ENCODE data around the gene GABRD.
A peak's percentile ranks its signal among the peaks of the same experiment; 100 is the strongest.

GABRD gene

DNA sequence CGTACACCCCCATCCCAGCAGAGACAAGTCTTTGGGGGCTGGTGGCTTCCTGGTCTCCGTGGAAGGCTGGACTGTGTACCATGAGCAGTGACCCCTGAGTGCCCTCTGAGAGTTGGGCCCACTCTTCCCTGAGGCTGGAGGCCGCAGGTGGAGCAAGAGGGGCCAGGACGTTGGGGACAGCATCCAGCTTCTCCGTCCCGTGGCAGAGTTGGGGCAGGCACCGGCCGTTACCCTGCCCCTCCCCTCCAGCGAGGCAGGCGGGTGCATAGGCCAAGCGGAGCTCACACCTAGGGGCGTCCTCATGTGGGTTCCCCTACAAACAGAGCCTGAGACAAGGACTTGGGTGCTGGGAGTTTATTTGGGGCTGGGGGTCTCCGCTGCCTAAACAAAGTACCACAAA is 14.0 kb downstream of the GABRD start:
- no peak for DNase-seq (ENCODE audit: low read depth in 1 of 2, low spot score in 1 of 2)

DNA sequence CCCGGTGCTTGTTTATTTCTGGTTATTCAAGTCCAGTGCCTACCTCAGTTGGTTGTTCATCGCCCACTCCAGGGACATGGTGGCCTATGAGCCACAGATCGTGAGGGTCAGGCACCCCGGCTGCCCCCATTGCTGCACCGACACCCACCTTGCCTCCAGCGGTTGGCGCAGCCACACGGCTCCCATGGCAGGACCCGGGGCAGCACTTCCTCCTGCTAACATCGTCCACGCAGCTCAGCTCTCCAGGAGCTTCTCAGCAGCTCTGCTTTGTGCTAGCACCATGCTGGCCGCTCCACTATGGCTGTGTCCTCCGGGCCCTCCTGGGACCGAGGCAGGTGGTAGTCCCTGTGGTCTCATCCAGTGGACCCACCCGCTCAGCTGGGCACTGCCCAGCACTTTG is 17.1 kb downstream of the GABRD start:
- no peak for DNase-seq (ENCODE audit: low read depth in 1 of 2, low spot score in 1 of 2)

DNA sequence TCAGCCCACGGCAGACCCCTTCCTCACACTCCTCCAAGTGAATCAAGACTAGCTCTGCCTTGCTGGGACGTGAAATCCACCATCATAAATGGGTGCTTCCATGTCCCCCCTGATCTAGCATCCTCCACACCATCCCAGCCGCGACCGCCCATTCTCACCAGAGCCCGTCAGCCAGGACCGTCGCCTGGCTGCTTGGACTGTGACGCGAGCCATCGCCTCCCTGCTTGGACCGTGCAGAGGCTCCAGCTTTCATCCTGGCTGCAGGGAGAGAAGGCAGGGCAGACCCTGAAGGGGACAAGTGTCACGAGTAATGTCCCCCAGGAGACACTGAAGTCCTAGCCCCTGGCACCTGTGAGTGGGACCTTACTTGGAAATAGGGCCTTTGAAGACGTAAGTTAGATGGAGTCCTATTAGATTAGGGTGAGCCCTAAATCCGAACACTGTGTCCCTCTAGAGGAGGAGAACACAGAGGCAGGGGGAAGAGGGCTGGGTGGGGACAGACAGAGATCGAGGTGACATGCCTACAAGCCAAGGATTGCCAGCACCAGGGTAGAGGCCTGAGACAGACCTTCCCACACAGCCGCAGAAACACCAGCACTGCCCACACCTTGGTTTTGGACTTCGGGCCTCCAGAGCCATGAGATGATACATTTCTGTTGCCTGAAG is 18.3 kb downstream of the GABRD start:
- DNase-seq (ENCODE audit: low read depth in 1 of 2, low spot score in 1 of 2): no peak

DNA sequence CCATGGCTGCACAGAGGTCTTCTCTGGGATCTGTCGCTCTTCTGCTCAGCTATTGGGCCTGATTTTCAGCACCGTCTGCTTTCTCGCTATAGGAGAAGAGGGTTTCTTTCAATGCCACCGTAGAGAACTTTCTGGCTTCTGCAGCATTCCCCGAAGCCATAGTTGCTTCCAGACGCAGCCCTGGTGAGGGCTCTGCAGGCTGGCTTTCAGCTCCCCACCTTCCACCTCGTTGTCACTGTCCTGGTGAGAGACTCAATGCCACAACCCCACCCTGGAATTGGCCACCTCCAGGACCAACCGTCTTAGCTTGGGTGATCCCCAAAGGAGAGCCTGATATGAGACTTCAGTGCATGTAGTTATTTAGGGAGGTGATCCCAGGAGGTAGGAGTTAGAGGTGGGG is 19.1 kb downstream of the GABRD start:
- DNase-seq (ENCODE audit: low read depth in 1 of 2, low spot score in 1 of 2): no peak

DNA sequence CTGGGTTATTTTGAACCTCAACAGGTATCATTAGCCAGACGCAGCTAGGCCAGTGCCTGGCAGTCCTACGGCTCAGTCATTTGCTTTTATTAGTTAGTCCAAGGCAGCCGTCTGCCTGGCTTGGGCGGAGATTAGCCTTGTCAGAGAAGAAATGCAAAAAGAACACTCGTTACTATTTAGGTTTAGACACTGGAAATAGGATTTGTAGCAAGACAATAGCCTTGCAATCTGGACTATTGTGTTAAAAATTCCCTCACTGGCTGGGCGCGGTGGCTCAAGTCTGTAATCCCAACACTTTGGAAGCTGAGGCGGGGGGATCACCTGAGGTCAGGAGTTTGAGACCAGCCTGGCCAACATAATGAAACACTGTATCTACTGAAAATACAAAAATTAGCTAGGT is 20.1 kb downstream of the GABRD start:
- DNase-seq (ENCODE audit: low read depth in 1 of 2, low spot score in 1 of 2): no peak

DNA sequence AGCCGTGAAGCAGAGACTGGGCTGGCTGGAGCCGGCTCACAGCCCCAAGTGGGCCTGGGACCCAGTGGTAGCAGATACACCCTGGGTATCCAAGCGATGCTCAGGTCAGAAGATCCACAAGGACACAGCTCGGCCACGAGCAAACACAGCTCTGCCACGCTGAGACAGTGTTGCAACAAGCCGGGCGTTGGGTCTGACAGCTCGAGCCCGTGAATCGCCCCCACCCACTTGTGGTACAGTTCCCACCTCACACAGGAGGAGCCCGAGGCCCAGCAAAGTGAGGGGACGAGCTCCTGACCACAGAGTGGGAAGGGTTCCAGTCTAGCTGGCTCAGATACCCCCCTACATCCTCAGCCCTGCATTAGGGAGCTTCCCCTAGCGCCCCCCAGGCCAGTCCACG is 22.2 kb downstream of the GABRD start:
- DNase-seq (ENCODE audit: low read depth in 1 of 2, low spot score in 1 of 2): no peak

DNA sequence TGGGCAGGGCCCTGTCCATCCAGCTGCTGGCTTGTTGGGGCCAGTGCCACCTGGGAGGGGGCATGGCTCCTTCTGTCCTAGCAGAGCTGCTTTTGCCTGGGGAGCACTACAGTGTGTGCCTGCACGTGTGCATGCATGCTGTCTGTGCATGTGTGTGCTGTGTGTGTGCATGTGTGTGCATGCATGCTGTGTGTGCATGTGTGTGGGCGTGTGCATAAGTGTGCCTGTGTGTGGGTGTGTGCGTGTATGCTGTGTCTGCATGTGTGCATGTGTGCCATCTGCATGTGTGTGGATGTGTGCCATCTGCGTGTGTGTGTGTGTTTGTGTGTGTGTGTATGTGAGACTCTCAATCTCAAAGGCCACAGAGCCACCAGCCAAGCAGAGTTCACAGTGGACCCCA is 22.7 kb downstream of the GABRD start:
- no peak for DNase-seq (ENCODE audit: low read depth in 1 of 2, low spot score in 1 of 2)

DNA sequence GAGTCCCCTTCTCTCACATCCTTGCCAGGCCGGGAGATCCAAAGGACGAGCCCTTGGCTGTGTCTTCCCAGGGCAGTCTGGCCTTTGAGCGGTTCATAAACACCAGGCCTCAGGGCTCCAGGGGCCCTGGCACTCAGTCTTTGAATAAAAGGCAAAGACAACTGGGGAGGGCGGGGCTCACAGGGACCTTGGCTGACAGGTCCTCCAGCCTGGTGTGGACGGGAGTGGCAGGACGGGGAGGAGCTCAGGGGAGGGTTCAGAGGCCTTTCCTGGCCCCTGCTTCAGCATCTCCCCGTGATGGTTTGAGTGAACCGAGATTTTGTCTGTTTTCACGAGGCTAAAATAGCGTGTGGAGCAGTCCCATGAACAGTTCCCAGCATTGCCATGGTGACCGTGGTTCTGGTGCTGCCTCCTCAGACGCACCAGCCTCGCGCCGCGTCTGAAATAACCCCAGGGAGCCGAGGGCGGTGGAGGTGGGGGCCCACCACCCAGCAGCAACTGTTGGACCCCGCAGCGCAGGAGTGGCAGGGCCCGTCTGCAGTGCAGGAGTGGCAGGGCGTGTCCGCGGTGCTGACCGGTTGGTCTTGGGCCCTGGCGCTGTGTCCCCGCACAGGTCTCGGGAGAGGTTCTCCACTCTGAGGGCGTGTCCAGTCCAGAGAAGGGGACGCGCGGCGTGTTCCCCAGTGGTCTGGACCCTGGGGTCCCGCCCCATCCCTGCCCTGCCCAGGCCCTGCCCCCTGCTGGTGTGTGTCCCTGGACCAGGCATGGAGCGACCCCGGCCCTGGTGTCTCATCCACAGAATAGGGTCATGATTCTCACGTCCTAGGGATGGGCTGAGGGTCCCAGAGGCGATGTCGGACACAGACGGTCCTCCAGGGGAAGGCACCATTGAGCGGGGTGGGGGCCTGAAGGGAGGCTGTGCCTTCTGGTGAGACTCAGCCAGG is 24.0 kb downstream of the GABRD start:
- DNase-seq (ENCODE audit: low read depth in 1 of 2, low spot score in 1 of 2): no peak

DNA sequence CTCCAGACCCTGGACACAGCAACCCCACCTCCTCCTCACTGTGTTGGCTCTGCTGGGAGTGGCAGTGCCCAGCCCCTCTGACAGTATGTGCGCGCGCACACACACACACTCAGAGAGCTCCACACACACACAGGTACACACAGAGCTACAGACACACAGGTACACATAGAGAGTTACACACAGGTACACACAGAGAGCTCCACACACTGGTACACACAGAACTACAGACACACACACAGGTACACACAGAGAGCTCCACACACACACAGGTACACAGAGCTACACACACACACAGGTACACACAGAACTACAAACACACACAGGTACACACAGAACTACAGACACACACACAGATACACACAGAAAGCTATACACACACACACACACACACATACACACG is 24.7 kb downstream of the GABRD start:
- no peak for DNase-seq (ENCODE audit: low read depth in 1 of 2, low spot score in 1 of 2)

DNA sequence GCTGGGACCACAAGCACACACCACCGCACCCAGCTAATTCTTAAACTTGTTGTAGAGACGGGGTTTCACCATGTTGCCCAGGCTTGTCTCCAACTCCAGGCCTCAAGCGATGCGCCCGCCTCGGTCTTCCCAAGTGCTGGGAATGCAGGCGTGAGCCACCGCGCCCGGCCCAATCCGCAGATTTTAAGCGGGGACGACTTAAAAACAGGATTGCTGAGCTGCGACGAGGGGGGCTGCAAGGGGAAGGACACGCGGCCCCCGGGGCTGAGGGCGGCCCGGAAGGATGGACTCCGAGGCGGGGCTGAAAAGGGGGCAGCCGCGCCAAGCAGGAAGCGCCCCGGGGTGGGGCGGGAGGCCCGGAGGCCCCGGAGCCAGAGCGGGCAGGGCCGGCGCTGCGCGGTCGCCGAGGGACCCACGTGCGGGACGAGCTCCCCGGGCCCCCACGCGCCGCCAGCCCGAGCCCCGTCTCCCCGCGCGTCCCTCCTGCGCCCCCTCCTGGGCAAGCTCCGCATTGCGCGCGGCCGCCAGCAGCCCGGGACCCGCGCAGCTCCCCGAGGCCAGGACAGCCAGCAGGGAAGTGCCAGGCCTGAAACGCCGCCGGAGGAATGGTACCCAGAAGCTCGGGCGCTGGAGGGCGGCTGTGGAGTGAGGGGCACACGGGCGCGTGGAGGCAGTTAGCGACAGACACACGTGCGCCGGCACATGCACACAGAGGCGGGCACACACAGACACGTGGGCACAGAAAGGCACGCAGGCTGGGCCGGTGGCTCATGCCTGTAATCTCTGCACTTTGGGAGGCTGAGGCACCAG is 25.6 kb downstream of the GABRD start:
- DNase-seq (ENCODE audit: low read depth in 1 of 2, low spot score in 1 of 2): peak; percentile 60 to 80

DNA sequence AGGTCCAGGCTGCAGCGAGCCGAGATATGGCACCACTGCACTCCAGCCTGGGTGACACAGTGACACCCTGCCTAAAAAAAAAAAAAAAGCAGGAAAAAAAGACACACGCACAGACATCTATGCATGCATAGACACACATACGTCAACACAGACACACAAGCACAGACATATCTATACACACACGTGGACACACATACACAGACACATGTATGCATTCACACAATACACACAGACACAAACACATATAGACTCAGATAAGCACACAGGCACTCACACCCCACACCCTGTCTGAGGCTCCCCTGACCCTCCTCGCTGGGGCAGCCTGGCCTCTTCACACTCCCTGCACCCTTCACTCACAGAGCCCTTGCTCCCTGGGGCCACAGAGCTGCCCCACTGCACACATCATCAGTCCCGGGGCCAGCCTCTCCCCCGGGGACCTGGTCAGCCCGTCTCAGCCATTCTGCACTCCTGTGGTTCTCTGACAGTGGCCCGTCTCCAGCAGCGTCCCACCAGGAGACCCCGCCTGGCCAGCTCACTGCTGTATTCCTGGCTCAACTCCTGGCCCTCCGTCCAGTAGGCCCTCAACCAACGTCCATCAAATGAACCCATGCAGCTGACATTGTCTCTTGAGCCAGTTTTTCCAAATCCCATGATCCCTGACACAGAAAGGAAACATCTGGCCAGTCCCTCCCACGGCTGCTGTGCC is 26.5 kb downstream of the GABRD start:
- DNase-seq (ENCODE audit: low read depth in 1 of 2, low spot score in 1 of 2): no peak

DNA sequence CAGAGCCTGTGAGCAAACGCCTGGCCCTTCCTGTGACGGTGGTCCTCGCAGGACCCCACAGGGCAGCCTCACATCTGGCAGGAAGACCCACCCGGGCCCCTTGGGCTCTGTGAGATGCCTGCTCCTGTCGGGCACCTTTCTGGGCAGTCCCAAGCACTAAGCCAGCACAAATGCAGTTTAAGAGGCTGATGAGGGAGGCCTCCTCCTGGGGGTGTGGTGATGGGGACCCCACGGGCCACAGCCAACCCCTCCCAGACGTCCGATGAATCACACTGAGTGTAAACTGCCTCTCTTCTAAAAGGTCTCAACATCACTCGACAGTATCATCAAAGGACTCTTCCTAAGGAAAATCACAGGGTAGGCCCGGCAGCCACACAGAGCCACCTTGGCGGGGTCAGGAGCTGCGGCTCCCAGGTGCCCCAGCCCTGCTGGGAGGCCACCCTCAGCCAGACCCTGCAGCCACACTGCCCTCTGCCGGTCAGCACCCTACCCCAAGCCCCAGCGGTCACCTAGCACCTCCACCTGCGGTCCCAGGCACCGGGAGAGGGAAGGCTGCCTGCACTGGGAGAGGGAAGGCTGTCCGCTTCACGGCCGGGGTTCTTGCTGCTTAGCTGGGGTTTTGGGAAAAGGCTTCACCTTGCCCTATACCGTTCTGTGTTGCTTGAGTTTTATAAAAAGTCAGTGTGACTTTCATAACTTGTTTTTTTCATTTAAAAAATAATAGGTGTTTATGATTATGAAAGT is 27.2 kb downstream of the GABRD start:
- DNase-seq (ENCODE audit: low read depth in 1 of 2, low spot score in 1 of 2): peak in 1 of 2 donors; percentile 28

DNA sequence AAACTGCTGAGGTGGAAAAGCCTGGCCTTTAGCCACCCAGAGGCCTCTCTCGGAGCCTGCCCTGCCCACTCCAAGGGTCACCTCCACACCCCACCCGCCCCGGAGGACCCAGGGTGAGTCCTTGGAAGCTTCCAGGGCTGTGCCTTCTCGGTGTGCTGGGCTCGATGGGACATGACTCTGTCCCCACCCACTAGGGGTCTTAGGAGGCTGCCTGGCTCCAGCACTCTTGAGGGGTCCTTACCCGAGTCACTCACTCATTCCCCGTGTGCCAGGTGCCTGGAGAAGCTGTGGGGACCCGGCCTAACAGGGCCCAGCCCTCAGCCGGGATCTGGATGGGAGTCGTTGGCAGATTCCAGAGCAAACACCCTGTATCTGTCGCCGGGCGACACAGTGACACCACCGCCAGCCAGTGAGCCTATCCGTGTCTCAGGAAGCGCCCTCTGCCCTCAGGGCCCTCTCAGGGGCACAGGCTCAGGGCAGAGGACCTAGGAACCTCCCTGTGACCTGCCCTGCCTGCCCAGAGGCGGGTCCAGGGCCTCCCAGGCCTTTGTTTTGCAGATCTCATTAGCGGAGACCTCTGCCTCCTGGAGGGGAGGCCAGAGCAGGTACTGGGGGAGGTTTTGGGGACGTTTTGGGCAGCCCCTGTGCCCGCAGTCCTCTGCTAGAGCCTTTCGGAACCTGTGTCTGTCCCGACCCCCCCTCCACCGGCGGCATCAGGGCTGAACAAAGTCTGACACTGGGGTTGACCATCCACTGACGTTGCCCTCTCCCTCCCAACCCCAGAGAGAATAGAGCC is 28.0 kb downstream of the GABRD start:
- DNase-seq (ENCODE audit: low read depth in 1 of 2, low spot score in 1 of 2): no peak

DNA sequence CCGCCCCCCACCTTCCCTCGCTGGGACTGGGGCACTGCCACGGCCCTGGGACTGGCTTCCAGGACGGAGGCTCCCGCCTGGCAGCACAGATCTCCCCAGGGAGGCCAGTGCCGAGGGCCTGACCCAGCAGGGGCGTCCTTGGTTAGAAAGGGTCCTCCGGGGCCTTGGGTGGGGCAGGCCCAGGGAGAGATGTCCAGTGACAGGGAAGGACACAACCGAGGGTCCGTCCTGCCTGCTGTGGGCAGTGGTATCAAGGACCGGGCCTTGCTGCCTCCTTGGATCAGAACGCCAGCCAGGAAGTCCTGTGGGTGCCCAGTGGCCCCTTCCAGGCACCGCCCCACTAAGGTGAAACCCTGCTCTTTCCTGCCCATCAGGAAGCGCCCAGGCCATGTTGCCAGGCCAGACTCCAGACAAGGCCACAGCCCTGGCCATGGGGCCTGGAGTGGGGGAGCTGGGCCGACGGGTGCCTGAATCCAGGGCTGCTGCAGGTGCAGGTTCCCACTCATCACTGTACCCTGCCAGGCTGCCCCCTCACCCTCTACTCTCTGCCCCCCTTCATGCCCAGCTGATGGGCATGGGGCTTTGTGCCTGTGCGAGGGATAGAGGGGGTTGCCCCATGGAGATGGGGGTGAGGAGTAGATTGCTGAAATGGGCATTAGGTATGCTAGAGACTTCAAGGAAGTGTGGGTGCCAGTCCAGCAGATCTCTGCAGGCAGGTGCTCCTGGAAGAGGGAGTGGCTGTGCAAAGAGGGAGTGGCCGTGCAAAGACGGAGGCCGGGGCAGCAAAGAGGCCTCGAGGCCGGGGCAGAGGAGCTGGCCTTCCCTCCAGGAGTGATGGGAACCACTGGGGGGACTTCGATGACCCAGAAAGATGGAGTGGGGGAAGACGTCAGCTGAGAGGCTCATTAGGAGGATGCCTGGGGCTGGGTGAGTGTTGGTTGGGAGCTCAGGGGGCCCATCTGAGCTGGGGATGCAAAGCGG is 28.9 kb downstream of the GABRD start:
- no peak for DNase-seq (ENCODE audit: low read depth in 1 of 2, low spot score in 1 of 2)

DNA sequence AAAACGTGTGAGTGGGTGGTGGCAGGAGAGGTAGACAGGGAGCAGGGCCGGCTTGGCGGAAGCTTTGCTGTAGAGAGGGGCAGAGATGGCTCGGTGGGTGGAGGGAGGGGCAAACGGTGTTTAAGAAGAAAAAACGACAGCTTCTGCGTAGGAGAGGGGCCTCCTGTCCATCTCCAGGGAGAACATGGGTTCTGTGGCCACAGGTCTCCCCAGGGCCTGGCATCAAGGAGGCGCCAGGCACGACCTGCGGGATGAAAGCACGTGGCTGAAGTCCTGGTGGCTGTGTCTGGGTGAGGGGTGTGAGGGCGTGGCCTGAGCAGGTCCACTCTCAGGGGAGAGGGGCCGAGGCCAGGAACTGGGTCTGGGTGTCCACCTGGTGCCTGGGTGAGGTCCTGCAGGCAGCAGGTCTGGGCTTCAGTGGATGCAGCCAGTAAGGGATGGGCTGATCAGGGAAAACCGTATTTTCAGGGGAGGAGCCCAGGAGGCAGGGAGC is 30.1 kb downstream of the GABRD start:
- no peak for DNase-seq (ENCODE audit: low read depth in 1 of 2, low spot score in 1 of 2)

DNA sequence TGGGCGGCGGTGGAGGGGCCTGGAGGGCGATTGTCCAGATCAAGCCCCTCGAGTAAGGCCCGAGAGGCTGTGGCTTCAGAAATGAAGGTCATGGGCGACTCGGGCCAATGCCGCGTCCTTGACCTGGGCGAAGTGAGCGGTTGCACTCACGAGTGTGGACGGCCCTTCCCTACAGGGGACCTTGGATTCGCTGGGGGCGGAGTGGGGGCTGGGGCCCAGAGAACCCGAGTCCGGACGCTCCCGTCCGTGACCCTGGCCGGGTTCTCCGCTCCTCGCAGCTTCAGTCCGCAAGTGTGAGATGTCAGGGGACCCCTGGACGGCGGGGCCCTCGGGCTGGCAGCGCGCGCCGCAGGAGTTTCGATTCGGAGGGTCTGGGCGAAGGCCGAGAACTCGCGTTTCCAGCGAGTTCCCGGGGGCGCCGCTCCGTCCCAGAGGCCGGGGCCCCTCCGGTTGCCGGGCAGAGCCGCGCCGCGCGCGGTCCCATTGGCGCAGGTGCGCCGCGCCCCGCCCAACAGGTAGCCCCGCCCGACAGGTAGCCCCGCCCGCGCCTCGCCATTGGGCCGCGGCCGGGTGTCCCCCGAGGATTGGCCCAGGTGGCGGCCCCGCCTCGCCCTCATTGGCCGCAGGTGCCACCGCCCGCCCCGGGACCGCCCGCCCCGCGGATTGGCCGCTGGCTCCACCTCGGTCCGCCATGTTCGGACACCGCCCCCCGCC is 30.7 kb downstream of the GABRD start, which contains the start of gene PRKCZ:
Gene PRKCZ, plus strand, starts transcription at position 694 of the 714 bp plus-strand sequence. CDS start 220 bp downstream, outside the sequence.
- peak; percentile 91 to 94 for DNase-seq (ENCODE audit: low read depth in 1 of 2, low spot score in 1 of 2)

DNA sequence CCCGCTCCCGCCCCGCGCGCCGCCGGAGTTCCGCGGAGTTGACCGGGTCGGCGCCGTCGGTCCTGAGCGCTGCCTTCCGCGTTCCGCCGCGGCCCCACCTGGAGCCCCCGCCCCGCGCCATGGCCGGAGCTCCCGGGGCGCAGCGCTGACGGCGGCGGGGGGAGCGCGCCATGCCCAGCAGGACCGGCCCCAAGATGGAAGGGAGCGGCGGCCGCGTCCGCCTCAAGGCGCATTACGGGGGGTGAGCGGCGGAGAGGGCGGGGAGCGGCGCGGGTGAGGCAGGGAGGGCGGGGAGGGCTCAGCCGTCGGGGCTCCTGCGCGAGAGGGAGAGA is 31.3 kb downstream of the GABRD start:
- no peak for DNase-seq (ENCODE audit: low read depth in 1 of 2, low spot score in 1 of 2)
